ENCODE results near the gene USP8.

Gene USP8

DNA sequence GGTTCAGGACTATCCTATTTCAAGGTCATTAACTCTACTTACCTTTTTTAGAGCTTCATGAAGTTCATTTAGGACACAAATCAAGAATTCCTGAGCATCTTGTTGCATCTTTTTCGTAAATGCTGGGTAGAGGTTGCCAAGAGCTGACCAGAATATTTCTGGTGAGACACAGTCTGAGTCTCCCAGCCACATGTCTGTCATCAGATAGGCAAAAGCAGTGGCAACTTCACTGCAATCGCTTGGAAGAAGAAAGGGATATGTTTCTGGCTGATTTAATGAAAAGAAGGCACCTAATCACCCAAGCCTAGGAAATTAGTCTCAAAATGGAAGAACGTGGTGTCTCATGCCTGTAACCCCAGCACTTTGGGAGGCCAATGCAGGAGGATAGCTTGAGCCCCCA is 119.4 kb downstream of the USP8 start:
- DNase-seq (ENCODE audit: low read depth): no peak

DNA sequence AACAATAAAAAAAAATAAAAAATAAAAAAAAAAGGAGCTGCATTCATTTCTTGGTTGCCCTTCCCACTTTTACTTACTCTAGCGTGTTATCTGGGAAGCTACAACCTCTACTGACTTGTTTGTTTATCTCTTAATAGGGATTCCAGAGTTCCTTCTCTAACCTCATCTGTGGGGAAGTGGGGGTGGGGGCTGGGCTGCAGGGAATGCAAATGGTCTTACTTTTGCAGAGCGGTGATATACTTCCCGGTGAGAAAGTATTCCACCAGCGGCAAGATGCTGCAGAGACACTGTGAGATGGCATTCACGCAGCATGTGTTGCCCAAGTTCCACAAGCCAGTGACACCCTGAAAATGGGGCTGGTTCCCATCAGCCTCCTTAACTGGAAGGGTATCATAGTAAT is 120.2 kb downstream of the USP8 start:
- DNase-seq (ENCODE audit: low read depth): no peak

DNA sequence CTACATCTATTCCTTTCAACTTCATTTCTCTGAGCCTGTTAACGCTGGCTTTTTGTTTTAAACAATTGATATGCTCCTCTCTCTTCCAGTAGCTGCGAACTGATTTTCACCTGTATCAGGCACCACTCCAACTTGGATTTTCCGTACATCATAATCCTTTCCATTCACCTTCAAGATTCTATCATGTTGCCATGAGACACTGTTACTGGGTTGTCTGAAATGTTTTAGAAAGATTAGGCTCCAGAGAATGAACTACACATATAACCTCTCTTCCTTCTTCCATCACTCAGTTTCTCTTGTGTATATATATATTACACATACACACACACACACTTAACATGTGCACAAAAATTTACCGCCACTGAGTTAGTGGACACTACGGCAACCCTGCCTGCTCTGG is 122.4 kb downstream of the USP8 start, which contains the start of gene USP50:
Gene USP50, minus strand, starts transcription at position 101 of the 400 bp plus-strand sequence. CDS start 141 bp downstream, outside the sequence.
- DNase-seq (ENCODE audit: low read depth): no peak

DNA sequence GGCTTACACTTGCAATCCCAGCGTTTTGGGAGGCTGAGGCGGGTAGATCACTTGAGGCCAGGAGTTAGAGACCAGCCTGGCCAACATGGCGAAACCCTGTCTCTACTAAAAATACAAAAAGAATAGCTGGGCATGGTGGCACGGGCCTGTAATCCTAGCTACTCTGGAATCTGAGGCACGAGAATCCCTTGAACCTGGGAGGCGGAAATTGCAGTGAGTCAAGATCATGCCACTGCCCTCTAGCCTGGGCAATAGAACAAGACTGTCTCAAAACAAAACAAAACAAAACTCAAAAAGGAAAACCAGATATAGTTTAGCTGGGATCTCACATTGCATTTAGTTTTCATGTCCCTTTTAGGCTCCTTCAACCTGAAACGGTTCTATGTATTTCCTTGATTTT is 125.1 kb downstream of the USP8 start:
- DNase-seq (ENCODE audit: low read depth): no peak

DNA sequence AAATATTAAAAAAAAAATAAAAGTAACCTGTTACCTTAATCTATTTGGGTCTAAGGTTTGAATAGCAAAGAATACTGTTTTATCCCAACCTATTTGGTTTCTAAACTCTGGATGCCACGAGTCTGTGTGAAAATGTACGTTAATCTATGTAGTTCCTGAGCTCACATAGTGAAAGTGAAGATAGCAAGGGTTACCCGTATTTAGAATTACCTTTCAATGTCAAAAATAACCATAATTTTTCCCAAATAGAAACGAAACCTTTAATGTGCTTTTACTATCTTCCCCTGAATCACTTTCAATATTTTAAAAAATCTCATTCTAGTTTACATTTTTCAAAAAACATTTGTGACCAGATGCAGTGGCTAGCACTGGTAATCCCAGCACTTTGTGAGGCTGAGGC is 128.0 kb downstream of the USP8 start:
- DNase-seq (ENCODE audit: low read depth): no peak

DNA sequence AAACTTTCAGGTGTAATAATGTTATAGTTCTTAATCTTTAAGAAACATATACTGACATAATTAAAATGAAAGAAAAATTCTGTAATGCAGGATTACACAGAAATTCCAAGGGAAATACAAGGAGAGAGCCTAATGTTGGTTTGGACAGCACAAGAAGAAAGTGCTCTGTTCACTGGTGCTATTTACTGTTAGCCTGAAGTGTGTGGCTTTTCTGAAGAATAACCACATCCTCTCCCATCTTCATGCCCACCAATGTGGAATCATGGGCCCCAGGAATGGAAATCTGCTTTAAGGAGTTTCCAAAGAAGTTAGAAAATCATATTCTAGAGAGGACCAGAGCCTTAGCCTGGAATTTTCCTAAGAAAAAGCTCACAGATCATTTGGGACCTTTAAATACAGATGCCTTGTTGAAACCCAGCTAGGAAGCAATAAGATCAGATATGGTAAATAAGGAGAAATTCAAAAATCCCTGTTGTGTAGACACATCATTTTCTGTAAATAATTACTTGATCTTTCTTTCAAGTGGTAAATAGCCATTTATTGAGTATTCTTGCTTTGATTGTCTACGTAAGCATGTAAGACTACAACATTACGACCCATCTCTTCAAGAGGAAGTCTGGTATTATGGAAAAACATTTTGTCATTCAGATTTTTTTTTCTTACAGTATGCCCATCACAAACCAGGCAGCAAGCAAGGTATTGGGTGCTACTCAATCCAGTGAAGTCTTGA is 132.6 kb downstream of the USP8 start:
- DNase-seq (ENCODE audit: low read depth): no peak

DNA sequence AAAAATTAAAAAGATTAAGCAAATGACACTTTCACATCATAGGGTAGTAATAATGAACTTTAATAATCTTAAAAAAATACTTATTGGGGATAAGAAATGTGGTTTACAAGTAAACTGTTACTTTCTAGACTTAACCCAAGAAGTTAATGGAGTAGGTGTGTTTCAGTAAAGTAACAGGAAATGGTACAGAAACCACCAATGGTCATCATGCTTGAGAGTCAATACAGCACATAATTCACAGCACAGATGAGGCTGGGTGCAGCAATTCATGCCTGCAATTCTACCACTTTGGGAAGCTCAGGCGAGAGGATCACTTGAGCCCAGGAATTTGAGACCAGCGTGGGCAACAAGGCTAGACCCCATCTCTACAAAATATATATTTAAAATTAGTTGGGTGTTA is 133.8 kb downstream of the USP8 start:
- no peak for DNase-seq (ENCODE audit: low read depth)

DNA sequence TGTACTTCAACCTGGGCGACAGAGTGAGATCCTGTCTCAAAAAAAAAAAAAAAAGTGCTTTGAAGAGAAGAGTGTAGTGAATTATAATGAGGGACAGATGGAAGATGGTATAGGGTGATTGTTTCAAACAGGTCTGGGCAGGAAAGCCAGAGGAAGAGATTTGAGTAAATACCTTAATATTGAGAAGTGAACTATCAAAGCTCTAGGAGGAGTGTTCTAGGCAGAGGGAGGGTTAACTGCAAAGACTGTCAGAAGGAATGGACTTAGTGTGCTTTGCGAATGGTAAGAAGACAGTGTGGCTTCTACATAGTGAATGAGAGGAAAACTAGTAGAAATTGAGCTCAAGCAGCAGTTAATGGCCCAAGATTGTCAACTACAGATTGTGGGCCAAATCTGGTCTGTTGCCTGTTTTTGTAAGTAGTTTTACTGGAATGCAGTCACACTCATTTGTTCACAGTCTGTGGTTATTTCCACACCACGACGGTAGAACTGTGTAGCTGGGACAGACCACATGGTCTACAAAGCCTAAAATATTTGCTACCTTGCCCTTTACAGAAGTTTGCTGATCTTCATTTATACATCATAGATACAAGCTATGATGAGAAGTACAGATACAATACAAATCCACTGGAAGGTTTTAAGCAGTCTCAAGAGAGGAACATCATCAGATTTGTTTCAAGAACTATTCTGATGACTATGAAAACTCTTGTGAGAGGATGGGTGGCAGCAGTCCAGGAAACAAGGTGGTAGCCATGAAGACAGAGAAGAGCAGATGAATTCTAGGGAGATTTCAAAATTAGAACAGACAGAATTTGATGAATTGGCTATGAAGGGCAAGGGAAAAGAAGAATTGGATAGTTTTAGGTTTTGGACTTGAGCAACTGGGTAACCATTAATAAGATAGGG is 138.8 kb downstream of the USP8 start:
- DNase-seq (ENCODE audit: low read depth): no peak

DNA sequence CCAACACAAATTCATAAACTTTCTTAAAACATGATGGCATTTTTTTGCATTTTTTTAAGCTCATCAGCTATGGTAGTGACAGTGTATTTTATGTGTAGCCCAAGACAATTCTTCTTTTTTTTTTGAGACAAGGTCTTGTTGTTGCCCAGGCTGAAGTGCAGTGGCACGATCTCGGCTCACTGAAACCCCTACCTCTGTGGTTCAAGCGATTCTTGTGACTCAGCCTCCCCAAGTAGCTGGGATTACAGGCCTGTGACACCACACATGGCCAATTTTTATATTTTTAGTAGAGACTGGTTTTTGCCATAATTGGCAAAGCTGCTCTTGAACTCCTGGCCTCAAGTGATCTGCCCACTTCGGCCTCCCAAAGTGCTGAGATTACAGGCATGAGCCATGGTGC is 139.6 kb downstream of the USP8 start:
- DNase-seq (ENCODE audit: low read depth): no peak
